Omental fat pad (tissue), 4 donors: ENCODE results near the gene NCOA5. TPM values are rescaled to one million over a fixed set of nuclear protein-coding genes. Genes with fewer than 3 reads are reported as not detected.
A peak's percentile ranks its signal among the peaks of the same experiment; 100 is the strongest.

Experiments
- ATAC-seq: fragments of 150-250 bp; one replicate; pipeline ENCODE4 v1.9.1; 2016; ENCODE audit warnings: mild to moderate bottlenecking, moderate library complexity; ENCODE audit not compliant: low FRiP score
- DNase-seq: peaks from one replicate; pipeline ENCODE4 v3.0.0-alpha.2; 2019; ENCODE audit warnings: low spot score
- CTCF ChIP-seq, 3 donors: fragments of 450-650 bp; IDR thresholded peaks; one replicate each; pipeline ENCODE4 v1.5.1; 2016 to 2017; ENCODE audit warnings: antibody characterized with exemption in 3 of 3, mild to moderate bottlenecking in 3 of 3, moderate library complexity in 2 of 3
- total RNA-seq, 4 donors: library from RNA; depleted of rRNA; stranded (reverse); fragments of >200 nt; gene quantifications; one replicate each; pipeline ENCODE4 v1.1.0, GENCODE V29; 2016

The NCOA5 gene
- total RNA-seq, 4 donors from 2014 or later = 19.3 to 41.1 (median 23.2) TPM

- DNase-seq (no peak), ATAC-seq (no peak)
- no peak for TF ChIP-seq CTCF (IDR thresholded peaks at IDR 0.05)
Measured at GRCh38 chr20:46112430-46113112, 22.8 kb upstream of the NCOA5 start.

- no peak for ATAC-seq
- TF ChIP-seq CTCF (IDR thresholded peaks at IDR 0.05) = no peak
- no peak for DNase-seq
Measured at GRCh38 chr20:46111836-46112212, 22.1 kb upstream of the NCOA5 start.

- no peak for TF ChIP-seq CTCF (IDR thresholded peaks at IDR 0.05)
- DNase-seq = no peak
- ATAC-seq = peak; percentile 46
Measured at GRCh38 chr20:46111028-46111835, 21.5 kb upstream of the NCOA5 start.

- no peak for ATAC-seq
Measured at GRCh38 chr20:46108976-46109375, 19.2 kb upstream of the NCOA5 start.

GRCh38 chr20:46108435-46108841 is 18.7 kb upstream of the NCOA5 start:
- DNase-seq (no peak), ATAC-seq (no peak)
- TF ChIP-seq CTCF (IDR thresholded peaks at IDR 0.05) = no peak

More at GRCh38 chr20:46108976-46109375, 19.2 kb upstream of the NCOA5 start:
- no peak for DNase-seq
- TF ChIP-seq CTCF (IDR thresholded peaks at IDR 0.05) = no peak

- DNase-seq (no peak), ATAC-seq (no peak)
- no peak for TF ChIP-seq CTCF (IDR thresholded peaks at IDR 0.05)
Measured at GRCh38 chr20:46107061-46107460, 17.3 kb upstream of the NCOA5 start.
